Erythroblast (primary cell): ENCODE measurements around the gene RASSF1.

ENCODE experiments used
- GATA1 ChIP-seq: IDR thresholded peaks from 2 replicates; pipeline ENCODE4 v1.6.1; 2011; ENCODE audit warnings: low read depth, mild to moderate bottlenecking, control low read depth, low read length, moderate library complexity
- POLR2A ChIP-seq: IDR thresholded peaks from 2 replicates; pipeline ENCODE4 v1.6.1; 2011; ENCODE audit warnings: mild to moderate bottlenecking, low read length

DNA sequence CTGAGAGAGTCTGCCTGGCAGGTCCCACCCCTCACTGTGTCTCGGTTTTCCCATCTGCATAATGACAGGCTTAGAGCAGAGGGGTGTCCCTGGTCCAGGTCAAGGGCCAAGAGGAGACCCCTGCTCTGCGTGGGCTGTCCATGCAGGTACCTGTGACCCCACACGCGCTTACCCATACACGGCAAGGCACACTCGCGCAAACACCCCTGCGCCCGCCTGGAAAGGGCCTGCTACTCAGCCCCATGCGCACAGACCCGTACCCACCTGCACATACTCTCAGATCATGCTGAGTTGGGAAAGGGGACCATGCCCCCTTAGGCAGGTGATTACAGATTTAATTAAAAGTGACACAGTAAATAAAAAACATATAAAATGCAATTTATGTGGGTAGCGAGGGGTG lies 42.1 kb upstream of the RASSF1 start:
- TF ChIP-seq POLR2A = no peak
- TF ChIP-seq GATA1 = no peak
